GM12878 (cell line): Measurements from ENCODE around the gene TNFRSF14. TPM values are rescaled to one million over a fixed set of nuclear protein-coding genes. Genes with fewer than 3 reads are reported as not detected.

ENCODE experiments used
- ATAC-seq: fragments of 200-7000 bp; cut with Tn5 transposase; 3 replicates; pipeline ENCODE4 v1.9.1; 2020; ENCODE audit warnings: mild to moderate bottlenecking, moderate library complexity
- BruUV-seq: library from RNA; stranded (reverse); fragments of 400-500 nt; replicated peaks from 2 replicates; lab custom pipeline; 2021; lab: Mats Ljungman, UMichigan
- CTCF ChIA-PET: fragments of 300-600 bp; sonication (Branson Sonifier 250); formaldehyde crosslinking; extraction: SDS; loops from one replicate; lab custom pipeline; 2021; ENCODE audit warnings: inconsistent platforms; lab: Yijun Ruan, JAX
- POLR2A ChIA-PET: fragments of 350-600 bp; formaldehyde crosslinking; extraction: SDS; loops from one replicate; lab custom pipeline; 2021; ENCODE audit warnings: inconsistent platforms; lab: Charles Lee
- RAD21 ChIA-PET: fragments of 300-600 bp; sonication (Branson Sonifier 250); formaldehyde crosslinking; loops from one replicate; lab custom pipeline; 2023; ENCODE audit warnings: antibody characterized with exemption; ENCODE audit not compliant: unreplicated experiment; lab: Charles Lee
- SMC1A ChIA-PET: fragments of 300-600 bp; sonication (Branson Sonifier 250); formaldehyde crosslinking; loops from one replicate; lab custom pipeline; 2023; ENCODE audit not compliant: unreplicated experiment, uncharacterized antibody; lab: Charles Lee
- DNase-seq: peaks from one replicate; pipeline ENCODE4 v3.0.0-alpha.2; 2011; ENCODE audit warnings: low read depth, low spot score
- FAIRE-seq: peaks from 3 replicates; lab custom pipeline; 2011; peaks lifted over from hg19 to GRCh38; lab: Jason Lieb, UNC
- H2AFZ ChIP-seq: 2 replicates; pipeline ENCODE4 v1.6.0; 2011; ENCODE audit warnings: low read depth, low read length, control low read depth; ENCODE audit not compliant: control insufficient read depth
- H3K27ac ChIP-seq: 2 replicates; pipeline ENCODE4 v1.5.1; 2011; ENCODE audit warnings: control low read depth; ENCODE audit not compliant: control insufficient read depth, insufficient read depth
- H3K27me3 ChIP-seq, 2 experiments: replicated peaks in 1 of 2; 2 replicates each; pipeline versions ENCODE4 v1.6.0 to v1.6.1; 2011; ENCODE audit warnings: low read length in 1 of 2; ENCODE audit not compliant: control insufficient read depth in 2 of 2, insufficient read depth in 2 of 2
- H3K36me3 ChIP-seq, 2 experiments: 2 replicates each; pipeline ENCODE4 v1.5.1; 2011; ENCODE audit warnings: low read length in 1 of 2; ENCODE audit not compliant: control insufficient read depth in 2 of 2, insufficient read depth in 2 of 2
- H3K4me1 ChIP-seq: 2 replicates; pipeline ENCODE4 v1.6.1; 2011; ENCODE audit warnings: mild to moderate bottlenecking, low read length, moderate library complexity, mixed read lengths; ENCODE audit not compliant: control insufficient read depth, insufficient read depth
- H3K4me2 ChIP-seq: 2 replicates; pipeline ENCODE4 v1.6.0; 2011; ENCODE audit warnings: control low read depth; ENCODE audit not compliant: control insufficient read depth, insufficient read depth
- H3K4me3 ChIP-seq: fragments of 200-600 bp; sonication (generic); 2 replicates; pipeline ENCODE4 v1.5.1; 2016
- H3K79me2 ChIP-seq: 2 replicates; pipeline ENCODE4 v1.6.0; 2011; ENCODE audit warnings: low read length; ENCODE audit not compliant: control insufficient read depth, insufficient read depth
- H3K9ac ChIP-seq: 2 replicates; pipeline ENCODE4 v1.8.0; 2011; ENCODE audit warnings: low read length, control low read depth, mixed read lengths; ENCODE audit not compliant: control insufficient read depth, insufficient read depth
- H3K9me3 ChIP-seq: replicated peaks from 3 replicates; pipeline ENCODE4 v1.5.1; 2011; ENCODE audit warnings: mild to moderate bottlenecking, low read length; ENCODE audit not compliant: control insufficient read depth, insufficient read depth
- H4K20me1 ChIP-seq: 2 replicates; pipeline ENCODE4 v1.6.0; 2011; ENCODE audit not compliant: control insufficient read depth, insufficient read depth
- HDAC6 ChIP-seq: fragments of 200-600 bp; sonication (generic); IDR thresholded peaks from one replicate; pipeline ENCODE4 v1.8.0; 2017; ENCODE audit warnings: antibody characterized with exemption; ENCODE audit not compliant: unreplicated experiment
- RAD21 ChIP-seq: IDR thresholded peaks from 2 replicates; pipeline ENCODE4 v1.6.1; 2011; ENCODE audit warnings: mild to moderate bottlenecking, low read depth, low read length, moderate library complexity; ENCODE audit not compliant: insufficient read depth
- WGBS: methylation state at CpG from one replicate; pipeline ENCODE4 v1.1.6; 2016; ENCODE audit warnings: low lambda C conversion rate; ENCODE audit not compliant: insufficient replicate concordance, insufficient coverage; ENCODE audit errors: missing lambda C conversion rate; 5-methylcytosine and 5-hydroxymethylcytosine counted together
- in situ Hi-C: fragments of 300-500 bp; cut with MboI; formaldehyde crosslinking; loops from 9 replicates; pipeline ENCODE4 v1.14.3; 2018; ENCODE audit warnings: mixed read lengths
- intact Hi-C: fragments of 100-400 bp; cut with micrococcal nuclease; formaldehyde crosslinking; loops from one replicate; pipeline ENCODE4 v1.14.2; 2022; ENCODE audit not compliant: unreplicated experiment
- polyA plus RNA-seq, 11 experiments: library from polyadenylated mRNA; depleted of rRNA in 4 of 11; unstranded in 6 of 11; stranded (reverse) in 5 of 11; fragments of >200 nt; fragmentation: Nextera tagmentation in 4 of 11; fragmentation: Illumina TruSeq in 1 of 11; extraction: Ambion mirVana in 4 of 11; extraction: Trizol in 1 of 11; gene quantifications; 1 replicate in 1 of 11; 2 replicates in 10 of 11; pipeline versions ENCODE4 v1.2.1 to v1.2.3, GENCODE V29; 2011 to 2016; ENCODE audit warnings: inconsistent platforms in 2 of 11, missing spikeins in 2 of 11, low read depth in 1 of 11
- total RNA-seq, 4 experiments: library from RNA; depleted of rRNA in 3 of 4; stranded (reverse); fragments of >200 nt in 3 of 4; fragmentation: Illumina TruSeq in 1 of 4; extraction: Trizol in 1 of 4; gene quantifications; 2 replicates each; pipeline versions ENCODE4 v1.2.1 to v1.2.3, GENCODE V29; 2013 to 2021
- TF ChIP-seq, protein P1 (sequence below): IDR thresholded peaks from 2 replicates; pipeline ENCODE4 v1.6.1; 2012; ENCODE audit warnings: low read depth, low read length, improper control_type of control experiment
- TF ChIP-seq, protein P2 (sequence below), 3 experiments: IDR thresholded peaks in 2 of 3; conservative IDR thresholded peaks in 1 of 3; 2 replicates each; pipeline ENCODE4 v1.5.1; 2011; ENCODE audit warnings: low read depth in 3 of 3, low read length in 3 of 3, mild to moderate bottlenecking in 3 of 3, control low read depth in 2 of 3, moderate library complexity in 2 of 3, inconsistent platforms in 1 of 3, mixed read lengths in 1 of 3; ENCODE audit not compliant: control insufficient read depth in 2 of 3, insufficient read depth in 1 of 3; ENCODE audit errors: extremely low read depth in 1 of 3
- TF ChIP-seq, protein P3 (sequence below): fragments of 450-650 bp; IDR thresholded peaks from 2 replicates; pipeline ENCODE4 v1.6.1; 2016; ENCODE audit warnings: mild to moderate bottlenecking

Gene TNFRSF14
- total and polyA plus RNA-seq, 10 of the 15 experiments (the other 5 are each of a cell fraction or from before 2014, with no cell fraction given) = 0.43 to 114 (median 41.5) TPM

DNA sequence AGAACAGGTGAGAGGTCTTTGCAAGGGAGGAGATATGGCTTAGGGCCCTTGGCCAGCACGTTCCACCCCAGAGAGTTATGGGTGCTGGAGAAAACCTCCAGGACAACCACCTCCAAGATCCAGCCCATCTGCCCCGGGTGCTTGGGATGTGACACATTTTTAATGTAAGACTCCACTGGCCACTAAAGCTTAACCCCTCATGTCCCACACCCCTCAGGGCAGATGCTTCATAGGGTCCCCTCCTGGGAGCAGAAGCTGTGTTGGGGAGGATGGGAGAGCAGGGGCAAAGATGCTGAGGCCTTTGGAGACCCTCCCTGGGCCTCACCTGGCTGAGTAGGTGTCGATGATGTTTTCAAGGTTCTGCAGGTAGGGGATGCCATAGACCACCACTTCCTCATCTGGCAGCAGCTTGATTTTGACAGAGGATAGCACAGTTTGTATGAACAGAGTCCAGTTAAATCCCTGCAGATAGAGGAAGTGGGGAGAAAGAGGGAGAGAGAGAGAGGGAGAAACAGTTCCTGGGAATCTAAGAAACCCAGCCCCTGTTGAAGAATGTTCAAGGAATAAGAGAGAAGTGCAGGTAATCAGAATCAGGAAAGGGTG lies 42.3 kb downstream of the TNFRSF14 start:
- no peaks in the 10 kb centered on the region for H3K9me3 ChIP-seq
- TF ChIP-seq, protein P1, sequence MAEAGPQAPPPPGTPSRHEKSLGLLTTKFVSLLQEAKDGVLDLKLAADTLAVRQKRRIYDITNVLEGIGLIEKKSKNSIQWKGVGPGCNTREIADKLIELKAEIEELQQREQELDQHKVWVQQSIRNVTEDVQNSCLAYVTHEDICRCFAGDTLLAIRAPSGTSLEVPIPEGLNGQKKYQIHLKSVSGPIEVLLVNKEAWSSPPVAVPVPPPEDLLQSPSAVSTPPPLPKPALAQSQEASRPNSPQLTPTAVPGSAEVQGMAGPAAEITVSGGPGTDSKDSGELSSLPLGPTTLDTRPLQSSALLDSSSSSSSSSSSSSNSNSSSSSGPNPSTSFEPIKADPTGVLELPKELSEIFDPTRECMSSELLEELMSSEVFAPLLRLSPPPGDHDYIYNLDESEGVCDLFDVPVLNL = no peak
- TF ChIP-seq RAD21 = 0 out of 2 replicates have a peak, but pooled peaks have one; percentile 14
- TF ChIP-seq HDAC6 = no peak
- TF ChIP-seq, protein P2, sequence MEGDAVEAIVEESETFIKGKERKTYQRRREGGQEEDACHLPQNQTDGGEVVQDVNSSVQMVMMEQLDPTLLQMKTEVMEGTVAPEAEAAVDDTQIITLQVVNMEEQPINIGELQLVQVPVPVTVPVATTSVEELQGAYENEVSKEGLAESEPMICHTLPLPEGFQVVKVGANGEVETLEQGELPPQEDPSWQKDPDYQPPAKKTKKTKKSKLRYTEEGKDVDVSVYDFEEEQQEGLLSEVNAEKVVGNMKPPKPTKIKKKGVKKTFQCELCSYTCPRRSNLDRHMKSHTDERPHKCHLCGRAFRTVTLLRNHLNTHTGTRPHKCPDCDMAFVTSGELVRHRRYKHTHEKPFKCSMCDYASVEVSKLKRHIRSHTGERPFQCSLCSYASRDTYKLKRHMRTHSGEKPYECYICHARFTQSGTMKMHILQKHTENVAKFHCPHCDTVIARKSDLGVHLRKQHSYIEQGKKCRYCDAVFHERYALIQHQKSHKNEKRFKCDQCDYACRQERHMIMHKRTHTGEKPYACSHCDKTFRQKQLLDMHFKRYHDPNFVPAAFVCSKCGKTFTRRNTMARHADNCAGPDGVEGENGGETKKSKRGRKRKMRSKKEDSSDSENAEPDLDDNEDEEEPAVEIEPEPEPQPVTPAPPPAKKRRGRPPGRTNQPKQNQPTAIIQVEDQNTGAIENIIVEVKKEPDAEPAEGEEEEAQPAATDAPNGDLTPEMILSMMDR (IDR thresholded peaks at IDR 0.05 in 2 of 3, conservative IDR thresholded peaks at IDR 0.05 in 1 of 3; ENCODE audit: control insufficient read depth in 2 of 3, extremely low read depth in 1 of 3, insufficient read depth in 1 of 3, low read depth in 3 of 3, low read length in 3 of 3) = peak in 2 of 3 experiments; percentile 13 to 24; a peak in 3 of 6 replicates
- TF ChIP-seq, protein P3, sequence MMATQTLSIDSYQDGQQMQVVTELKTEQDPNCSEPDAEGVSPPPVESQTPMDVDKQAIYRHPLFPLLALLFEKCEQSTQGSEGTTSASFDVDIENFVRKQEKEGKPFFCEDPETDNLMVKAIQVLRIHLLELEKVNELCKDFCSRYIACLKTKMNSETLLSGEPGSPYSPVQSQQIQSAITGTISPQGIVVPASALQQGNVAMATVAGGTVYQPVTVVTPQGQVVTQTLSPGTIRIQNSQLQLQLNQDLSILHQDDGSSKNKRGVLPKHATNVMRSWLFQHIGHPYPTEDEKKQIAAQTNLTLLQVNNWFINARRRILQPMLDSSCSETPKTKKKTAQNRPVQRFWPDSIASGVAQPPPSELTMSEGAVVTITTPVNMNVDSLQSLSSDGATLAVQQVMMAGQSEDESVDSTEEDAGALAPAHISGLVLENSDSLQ = no peak
- TF ChIP-seq, all 136 proteins: peak for 2
- POLR2A ChIA-PET = no interaction called here
- Histone ChIP-seq H3K4me2 (no peak overlapping the region), H3K4me3 (no peak overlapping the region), H2AFZ (no peak overlapping the region), H3K27me3 (no peaks in the 10 kb centered on the region), H3K9ac (no peak overlapping the region), H3K27ac (no peak overlapping the region), H3K36me3 (no peaks in the 10 kb centered on the region), H3K79me2 (no peaks in the 10 kb centered on the region), H3K4me1 (no peaks in the 10 kb centered on the region), H4K20me1 (no peaks in the 10 kb centered on the region)
- no peak for ATAC-seq
- SMC1A ChIA-PET = no interaction called here
- intact Hi-C loops (no loop called here), in situ Hi-C loops (no loop called here)
- 21% methylated on average over 3 of the region's 3 CpGs for WGBS
- no peak for DNase-seq
- CTCF ChIA-PET = no interaction called here
- no TSS peak for BruUV-seq
- RAD21 ChIA-PET = no interaction called here
- FAIRE-seq = no peak
